Loucy (cell line): ENCODE results near the gene SLC5A10.

Experiments used
- H2AFZ ChIP-seq: fragments of 200-600 bp; sonication (generic); 2 replicates; pipeline ENCODE4 v1.6.0; 2016; ENCODE audit warnings: antibody characterized with exemption, mild to moderate bottlenecking, low read length, moderate library complexity
- H3F3A ChIP-seq: fragments of 200-600 bp; 2 replicates; pipeline ENCODE4 v1.6.0; 2016; ENCODE audit warnings: antibody characterized with exemption, low read depth, mild to moderate bottlenecking
- H3K27me3 ChIP-seq: fragments of 200-600 bp; sonication (generic); 2 replicates; pipeline ENCODE4 v1.6.1; 2014; ENCODE audit warnings: low read length, mild to moderate bottlenecking; ENCODE audit not compliant: insufficient read depth, poor library complexity, severe bottlenecking
- H3K36me3 ChIP-seq: fragments of 200-600 bp; sonication (generic); 2 replicates; pipeline ENCODE4 v1.6.1; 2016; ENCODE audit warnings: low read length; ENCODE audit not compliant: insufficient read depth
- H3K4me1 ChIP-seq: fragments of 200-600 bp; sonication (generic); 2 replicates; pipeline ENCODE4 v1.5.1; 2014; ENCODE audit warnings: low read length, mild to moderate bottlenecking; ENCODE audit not compliant: insufficient read depth, poor library complexity, severe bottlenecking
- H3K4me2 ChIP-seq: fragments of 200-600 bp; sonication (generic); 2 replicates; pipeline ENCODE4 v1.6.0; 2014; ENCODE audit warnings: antibody characterized with exemption, low read length, low read depth, mild to moderate bottlenecking; ENCODE audit not compliant: poor library complexity, severe bottlenecking
- H3K4me3 ChIP-seq: fragments of 200-600 bp; sonication (generic); 2 replicates; pipeline ENCODE4 v1.5.1; 2014; ENCODE audit warnings: low read length, mild to moderate bottlenecking, mixed read lengths; ENCODE audit not compliant: poor library complexity, severe bottlenecking
- H3K79me2 ChIP-seq: fragments of 200-600 bp; sonication (generic); 2 replicates; pipeline ENCODE4 v1.6.1; 2014; ENCODE audit warnings: low read length; ENCODE audit not compliant: insufficient read depth
- H3K9ac ChIP-seq: fragments of 200-600 bp; sonication (generic); 2 replicates; pipeline ENCODE4 v1.6.0; 2014; ENCODE audit warnings: mild to moderate bottlenecking, low read depth, low read length, moderate library complexity; ENCODE audit not compliant: poor library complexity, severe bottlenecking
- H3K9me2 ChIP-seq: fragments of 200-600 bp; sonication (generic); replicated peaks from 2 replicates; pipeline ENCODE4 v1.6.1; 2016; ENCODE audit warnings: low read depth, low read length, mixed read lengths
- H3K9me3 ChIP-seq: fragments of 200-600 bp; sonication (generic); 2 replicates; pipeline ENCODE4 v1.6.1; 2014; ENCODE audit warnings: mild to moderate bottlenecking, antibody characterized with exemption, low read length, low read depth; ENCODE audit not compliant: insufficient read depth
- H4K20me1 ChIP-seq: fragments of 200-600 bp; sonication (generic); 2 replicates; pipeline ENCODE4 v1.6.0; 2014; ENCODE audit warnings: antibody characterized with exemption, low read length, mild to moderate bottlenecking; ENCODE audit not compliant: insufficient read depth, poor library complexity, severe bottlenecking
- CTCF ChIP-seq: fragments of 200-600 bp; sonication (generic); conservative IDR thresholded peaks from 2 replicates; pipeline ENCODE4 v1.5.1; 2014; ENCODE audit warnings: mild to moderate bottlenecking, antibody characterized with exemption, low read length
- EZH2phosphoT487 ChIP-seq: fragments of 200-600 bp; IDR thresholded peaks from 2 replicates; pipeline ENCODE4 v1.6.1; 2018; ENCODE audit warnings: antibody characterized with exemption, mild to moderate bottlenecking, moderate library complexity, borderline replicate concordance

The SLC5A10 gene

GRCh38 chr17:18986541-18987229 is 34.7 kb downstream of the SLC5A10 start:
- H3K4me3 ChIP-seq, result peak overlapping the region; percentile 46
- H3K79me2 ChIP-seq, result no peaks in the 10 kb centered on the region
- H3K9me3 ChIP-seq, result no peaks in the 10 kb centered on the region
- no peaks in the 10 kb centered on the region for H3F3A ChIP-seq
- H4K20me1 ChIP-seq, result no peaks in the 10 kb centered on the region
- H3K4me2 ChIP-seq, result peak overlapping the region; percentile 76
- H3K9ac ChIP-seq, result peak overlapping the region; percentile 46
- TF ChIP-seq EZH2phosphoT487 (no peak), CTCF (no peak)
- H3K4me1 ChIP-seq, result peaks cover 50% of the 10 kb centered on the region
- no peaks in the 10 kb centered on the region for H3K9me2 ChIP-seq
- H3K36me3 ChIP-seq, result no peaks in the 10 kb centered on the region
- no peak overlapping the region for H2AFZ ChIP-seq
- H3K27me3 ChIP-seq, result peaks cover 8% of the 10 kb centered on the region

- Histone ChIP-seq H3F3A (no peaks in the 10 kb centered on the region), H2AFZ (no peak overlapping the region), H3K9ac (peak overlapping the region; percentile 46), H3K9me2 (no peaks in the 10 kb centered on the region), H4K20me1 (no peaks in the 10 kb centered on the region), H3K27me3 (peaks cover 8% of the 10 kb centered on the region), H3K4me2 (peak overlapping the region; percentile 76), H3K79me2 (no peaks in the 10 kb centered on the region), H3K4me3 (peak overlapping the region; percentile 46), H3K9me3 (no peaks in the 10 kb centered on the region), H3K36me3 (no peaks in the 10 kb centered on the region), H3K4me1 (peaks cover 56% of the 10 kb centered on the region)
- TF ChIP-seq CTCF (no peak), EZH2phosphoT487 (no peak)
These were observed 35.3 kb downstream of the SLC5A10 start for GRCh38 chr17:18987230-18987610.

DNA sequence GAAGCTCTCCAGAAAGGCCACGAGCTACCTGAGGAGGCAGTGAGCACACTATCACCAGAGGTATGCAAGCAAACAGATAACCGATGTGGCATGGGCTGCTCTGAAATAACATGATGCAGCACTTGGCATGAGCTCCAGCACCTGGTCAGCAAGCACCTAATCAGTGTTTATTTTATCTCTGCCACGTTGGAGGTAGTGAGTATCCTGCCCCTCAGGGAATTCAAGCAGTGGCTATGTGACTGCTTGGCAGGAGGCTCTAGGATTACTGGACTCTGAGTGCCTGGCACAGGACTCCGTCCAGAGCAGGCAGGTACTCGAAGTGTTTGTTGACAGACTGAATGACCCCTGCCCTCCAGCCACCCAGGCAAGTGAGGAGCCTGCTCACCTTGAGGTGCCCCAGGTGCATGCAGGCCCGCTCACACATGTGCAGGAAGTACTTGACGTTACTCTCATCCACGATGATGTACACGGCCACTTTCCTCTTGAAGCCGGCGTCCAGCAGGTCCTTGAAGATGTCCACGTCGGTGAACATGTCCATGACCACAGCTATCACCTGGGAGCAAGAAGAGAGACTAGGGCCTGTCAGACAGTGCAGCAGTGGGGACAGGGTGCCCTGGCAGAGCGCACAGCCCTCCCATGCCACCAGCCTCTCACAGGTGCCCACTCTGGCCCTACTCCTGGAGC is 36.0 kb downstream of the SLC5A10 start:
- no peak overlapping the region for H3K4me2 ChIP-seq
- TF ChIP-seq CTCF, result no peak
- no peak for TF ChIP-seq EZH2phosphoT487
- H4K20me1 ChIP-seq, result no peaks in the 10 kb centered on the region

More for the DNA sequence above, 36.0 kb downstream of the SLC5A10 start:
- H3K36me3 ChIP-seq, result no peaks in the 10 kb centered on the region
- peaks cover 62% of the 10 kb centered on the region for H3K4me1 ChIP-seq
- H3K79me2 ChIP-seq, result no peaks in the 10 kb centered on the region
- peaks cover 8% of the 10 kb centered on the region for H3K27me3 ChIP-seq
- no peaks in the 10 kb centered on the region for H3F3A ChIP-seq
- no peak overlapping the region for H3K4me3 ChIP-seq
- H3K9ac ChIP-seq, result peak overlapping the region; percentile 46
- H3K9me3 ChIP-seq, result no peaks in the 10 kb centered on the region
- no peak overlapping the region for H2AFZ ChIP-seq
- no peaks in the 10 kb centered on the region for H3K9me2 ChIP-seq
